IMR-90 (cell line): ENCODE results near the gene CAPN7. TPM values are rescaled to one million over a fixed set of nuclear protein-coding genes. Genes with fewer than 3 reads are reported as not detected.
A peak's percentile ranks its signal among the peaks of the same experiment; 100 is the strongest.

Source experiments
- ATAC-seq: fragments of 200-7000 bp; cut with Tn5 transposase; 2 replicates; pipeline ENCODE4 v1.9.1; 2020; ENCODE audit warnings: low read depth, mild to moderate bottlenecking, moderate library complexity
- BruUV-seq: library from RNA; stranded (reverse); fragments of 400-500 nt; replicated peaks from 2 replicates; lab custom pipeline; 2021; lab: Mats Ljungman, UMichigan
- CTCF ChIA-PET: fragments of 300-600 bp; formaldehyde crosslinking; extraction: SDS; loops from one replicate; lab custom pipeline; 2021; ENCODE audit warnings: antibody characterized with exemption; lab: Yijun Ruan, JAX
- POLR2A ChIA-PET: fragments of 300-600 bp; sonication (Branson Sonifier 250); formaldehyde crosslinking; loops from one replicate; lab custom pipeline; 2022; ENCODE audit warnings: antibody characterized with exemption; ENCODE audit not compliant: unreplicated experiment; lab: Charles Lee
- DNase-seq: peaks from one replicate; pipeline ENCODE4 v3.0.0; 2013
- H2AFZ ChIP-seq: replicated peaks from 2 replicates; pipeline ENCODE3; 2013; ENCODE audit warnings: low read length, mild to moderate bottlenecking; ENCODE audit not compliant: poor library complexity
- H2AK5ac ChIP-seq: 2 replicates; pipeline ENCODE4 v1.6.1; 2013; ENCODE audit warnings: low read depth, low read length, inconsistent platforms
- H2AK9ac ChIP-seq: replicated peaks from 2 replicates; pipeline ENCODE3; 2013; ENCODE audit warnings: mild to moderate bottlenecking, low read depth, low read length, moderate library complexity; ENCODE audit not compliant: poor library complexity
- H2BK120ac ChIP-seq: 2 replicates; pipeline ENCODE4 v1.6.1; 2013; ENCODE audit warnings: low read depth, low read length, inconsistent platforms
- H2BK15ac ChIP-seq: 3 replicates; pipeline ENCODE4 v1.6.1; 2013; ENCODE audit warnings: low read depth, low read length, inconsistent platforms
- H2BK20ac ChIP-seq: 2 replicates; pipeline ENCODE4 v1.6.1; 2013; ENCODE audit warnings: low read depth, mild to moderate bottlenecking, inconsistent platforms, low read length, moderate library complexity
- H2BK5ac ChIP-seq: 2 replicates; pipeline ENCODE4 v1.6.1; 2013; ENCODE audit warnings: mild to moderate bottlenecking, low read depth, low read length, inconsistent platforms; ENCODE audit not compliant: poor library complexity, severe bottlenecking
- H3K14ac ChIP-seq: replicated peaks from 2 replicates; pipeline ENCODE4 v1.6.1; 2013; ENCODE audit warnings: low read depth, low read length, inconsistent platforms
- H3K18ac ChIP-seq: 2 replicates; pipeline ENCODE4 v1.6.1; 2013; ENCODE audit warnings: low read depth, low read length, control low read depth
- H3K23ac ChIP-seq: 2 replicates; pipeline ENCODE4 v1.6.1; 2013; ENCODE audit warnings: low read depth, low read length, inconsistent platforms
- H3K27ac ChIP-seq: 2 replicates; pipeline ENCODE4 v1.5.1; 2013; ENCODE audit warnings: mild to moderate bottlenecking, control low read depth, low read length; ENCODE audit not compliant: insufficient read depth
- H3K27me3 ChIP-seq: 2 replicates; pipeline ENCODE4 v1.6.1; 2013; ENCODE audit warnings: low read length; ENCODE audit not compliant: control insufficient read depth, insufficient read depth
- H3K36me3 ChIP-seq: 2 replicates; pipeline ENCODE4 v1.6.1; 2013; ENCODE audit warnings: low read length, mixed read lengths; ENCODE audit not compliant: control insufficient read depth, insufficient read depth
- H3K4ac ChIP-seq: 2 replicates; pipeline ENCODE4 v1.6.1; 2013; ENCODE audit warnings: low read depth, low read length, inconsistent platforms
- H3K4me1 ChIP-seq: 2 replicates; pipeline ENCODE4 v1.6.1; 2013; ENCODE audit warnings: low read length, mixed read lengths; ENCODE audit not compliant: control insufficient read depth, insufficient read depth
- H3K4me2 ChIP-seq: 2 replicates; pipeline ENCODE4 v1.6.1; 2013; ENCODE audit warnings: low read depth, mild to moderate bottlenecking, control low read depth, low read length, moderate library complexity
- H3K4me3 ChIP-seq: 2 replicates; pipeline ENCODE4 v1.5.1; 2013; ENCODE audit warnings: low read depth, mild to moderate bottlenecking, control low read depth, low read length, moderate library complexity; ENCODE audit not compliant: insufficient read depth
- H3K56ac ChIP-seq: 2 replicates; pipeline ENCODE4 v1.6.1; 2013; ENCODE audit warnings: low read length, inconsistent platforms; ENCODE audit not compliant: insufficient read depth; ENCODE audit errors: extremely low read depth
- H3K79me1 ChIP-seq, 2 experiments: 2 replicates each; pipeline ENCODE4 v1.6.1; 2013; ENCODE audit warnings: low read length in 2 of 2, inconsistent platforms in 1 of 2, low read depth in 1 of 2
- H3K9ac ChIP-seq: 2 replicates; pipeline ENCODE4 v1.6.1; 2013; ENCODE audit warnings: low read depth, low read length, control low read depth
- H3K9me1 ChIP-seq: 2 replicates; pipeline ENCODE4 v1.6.1; 2013; ENCODE audit warnings: low read length, inconsistent platforms; ENCODE audit not compliant: insufficient read depth
- H3K9me3 ChIP-seq: 2 replicates; pipeline ENCODE4 v1.6.1; 2013; ENCODE audit warnings: low read length; ENCODE audit not compliant: control insufficient read depth, insufficient read depth
- H4K20me1 ChIP-seq: 2 replicates; pipeline ENCODE4 v1.6.1; 2013; ENCODE audit warnings: low read length, inconsistent platforms; ENCODE audit not compliant: insufficient read depth
- H4K5ac ChIP-seq: 2 replicates; pipeline ENCODE4 v1.6.1; 2013; ENCODE audit warnings: mild to moderate bottlenecking, low read depth, low read length, control low read depth
- H4K8ac ChIP-seq, 2 experiments: 2 replicates each; pipeline ENCODE4 v1.6.1; 2013; ENCODE audit warnings: low read depth in 2 of 2, low read length in 2 of 2, control low read depth in 1 of 2, inconsistent platforms in 1 of 2
- H4K91ac ChIP-seq: 2 replicates; pipeline ENCODE4 v1.6.1; 2013; ENCODE audit warnings: low read depth, low read length, inconsistent platforms; ENCODE audit not compliant: insufficient read depth
- BHLHE40 ChIP-seq: fragments of 150-350 bp; IDR thresholded peaks from 2 replicates; pipeline ENCODE4 v1.6.1; 2016; ENCODE audit warnings: mild to moderate bottlenecking, low read depth, low read length
- CEBPB ChIP-seq: IDR thresholded peaks from 2 replicates; pipeline ENCODE4 v1.6.1; 2012; ENCODE audit warnings: low read depth, low read length, improper control_type of control experiment
- MAFK ChIP-seq: IDR thresholded peaks from 2 replicates; pipeline ENCODE4 v1.6.1; 2012; ENCODE audit warnings: low read depth, low read length, improper control_type of control experiment
- RAD21 ChIP-seq: IDR thresholded peaks from 2 replicates; pipeline ENCODE4 v1.6.1; 2012; ENCODE audit warnings: low read length, improper control_type of control experiment
- SMC3 ChIP-seq: fragments of 150-350 bp; IDR thresholded peaks from 2 replicates; pipeline ENCODE4 v1.6.1; 2016; ENCODE audit warnings: low read depth, mild to moderate bottlenecking, antibody characterized with exemption, low read length, moderate library complexity
- WGBS, 2 experiments: methylation state at CpG; one replicate each; pipeline versions ENCODE4 v1.1.5 to v1.1.7; 2013; ENCODE audit warnings: missing lambda C conversion rate in 2 of 2; ENCODE audit not compliant: insufficient read length in 1 of 2; ENCODE audit errors: extremely low coverage in 2 of 2; 5-methylcytosine and 5-hydroxymethylcytosine counted together
- dilution Hi-C: fragments of 300-500 bp; cut with HindIII; formaldehyde crosslinking; loops from one replicate; pipeline ENCODE4 v1.14.3; 2018; ENCODE audit warnings: low sequenced_read_pairs; ENCODE audit not compliant: unreplicated experiment
- in situ Hi-C: fragments of 300-500 bp; cut with MboI; formaldehyde crosslinking; loops from 3 replicates; pipeline ENCODE4 v1.14.3; 2019; ENCODE audit warnings: low sequenced_read_pairs, inconsistent platforms, mixed read lengths
- intact Hi-C: fragments of 100-400 bp; cut with micrococcal nuclease; formaldehyde crosslinking; loops from 2 replicates; pipeline ENCODE4 v1.10.0; 2022
- polyA plus RNA-seq, 3 experiments: library from polyadenylated mRNA; depleted of rRNA; stranded (reverse); fragments of >200 nt; gene quantifications; 2 replicates each; pipeline ENCODE4 v1.2.3, GENCODE V29; 2012; ENCODE audit warnings: low replicate concordance in 1 of 3
- total RNA-seq: library from RNA; depleted of rRNA; stranded (reverse); fragments of >200 nt; gene quantifications from 2 replicates; pipeline ENCODE4 v1.2.3, GENCODE V29; 2012

Gene CAPN7
- total and polyA plus RNA-seq, 2 of the 4 experiments (the other 2 are of a cell fraction), result 14.5 to 21.3 TPM

- TF ChIP-seq SMC3 (no peak), MAFK (no peak), BHLHE40 (no peak), CEBPB (peak; percentile 55), RAD21 (no peak)
- H3K4me3 ChIP-seq, result no peak overlapping the region
- H2AK5ac ChIP-seq, result no peak overlapping the region
- intact Hi-C loops, result loop anchor here (2.0 kb wide), 1 partner anchor 279 kb away; no protein-coding TSS in a partner anchor
- no peak overlapping the region for H2BK5ac ChIP-seq
- no peak overlapping the region for H3K4ac ChIP-seq
- dilution Hi-C loops, result no loop called here
- CTCF ChIA-PET, result interaction anchor here (0.6 to 1.7 kb wide), 8 partner anchors 9 to 348 kb away, joined by 3 to 6 read pairs (median 3); no protein-coding TSS in a partner anchor
- no TSS peak for BruUV-seq
- H3K9ac ChIP-seq, result no peak overlapping the region
- H4K8ac ChIP-seq, result no peak overlapping the region
- H2BK20ac ChIP-seq, result no peak overlapping the region
- in situ Hi-C loops, result loop anchor here (10.0 to 25.0 kb wide), 2 partner anchors 267 to 351 kb away; partner anchors contain the start of gene NR2C2
- no peak overlapping the region for H3K23ac ChIP-seq
- peak overlapping the region; percentile 65 for H2AFZ ChIP-seq
- DNase-seq, result peak; percentile 43
- peaks cover 23% of the 10 kb centered on the region; the same call in 1 of the 2 replicates for H4K20me1 ChIP-seq
- ATAC-seq, result no peak
- no peak overlapping the region for H4K5ac ChIP-seq
- H2BK15ac ChIP-seq, result no peak overlapping the region
- peaks cover 1% of the 10 kb centered on the region; the same call in 1 of the 2 replicates for H3K27me3 ChIP-seq
- no peaks in the 10 kb centered on the region; the same call in 1 of the 2 replicates for H3K36me3 ChIP-seq
- POLR2A ChIA-PET, result no interaction called here
- no peak overlapping the region for H2BK120ac ChIP-seq
- no peak overlapping the region for H3K27ac ChIP-seq
- WGBS, 2 experiments, result no CpG with 5 or more reads among the region's 3 CpGs
- H3K79me1 ChIP-seq, result peaks cover 0 to 12% of the 10 kb centered on the region in 2 experiments; a peak in 2 of 4 replicates
- H3K18ac ChIP-seq, result no peak overlapping the region
- no peaks in the 10 kb centered on the region for H3K9me3 ChIP-seq
- no peak overlapping the region for H3K14ac ChIP-seq
- H4K91ac ChIP-seq, result no peak overlapping the region
- peak overlapping the region; percentile 34 for H2AK9ac ChIP-seq
- H3K4me2 ChIP-seq, result no peak overlapping the region
- no peaks in the 10 kb centered on the region for H3K4me1 ChIP-seq
- H3K56ac ChIP-seq, result no peak overlapping the region
- H3K9me1 ChIP-seq, result no peaks in the 10 kb centered on the region
These were observed 2.0 kb upstream of the CAPN7 start for GRCh38 chr3:15204005-15204404.
